ENCODE data around the gene ZNF358.

GRCh38 chr19:7489609-7490044 lies 26.3 kb upstream of the ZNF358 start:
- TF ChIP-seq POLR2AphosphoS5 (IDR thresholded peaks at IDR 0.05; ENCODE audit: low read depth, low read length) (no peak), POLR2A (IDR thresholded peaks at IDR 0.05; ENCODE audit: low read depth, low read length) (no peak), TAF1 (IDR thresholded peaks at IDR 0.05; ENCODE audit: borderline replicate concordance, low read depth, low read length) (no peak)

Data from GM12892 (cell line).